ACC112 (cell line): ENCODE results near the gene RGS7.

Experiments used
- H2AFZ ChIP-seq: fragments of 200-600 bp; sonication (generic); one replicate; pipeline ENCODE4 v1.6.0; 2017; ENCODE audit warnings: antibody characterized with exemption, low read length; ENCODE audit not compliant: unreplicated experiment
- H3K27ac ChIP-seq: fragments of 200-600 bp; sonication (generic); 2 replicates; pipeline ENCODE4 v1.5.1; 2014; ENCODE audit warnings: low read depth, mild to moderate bottlenecking, antibody characterized with exemption, low read length, moderate library complexity
- H3K27me3 ChIP-seq: fragments of 200-600 bp; sonication (generic); 2 replicates; pipeline ENCODE4 v1.6.1; 2014; ENCODE audit warnings: mild to moderate bottlenecking, antibody characterized with exemption, low read length, moderate library complexity, mixed read lengths; ENCODE audit not compliant: insufficient read depth
- H3K36me3 ChIP-seq: fragments of 200-600 bp; sonication (generic); 2 replicates; pipeline ENCODE4 v1.6.1; 2016; ENCODE audit warnings: mild to moderate bottlenecking, antibody characterized with exemption, low read length, moderate library complexity, mixed read lengths; ENCODE audit not compliant: insufficient read depth
- H3K4me1 ChIP-seq: fragments of 200-600 bp; sonication (generic); one replicate; pipeline ENCODE4 v1.6.1; 2016; ENCODE audit warnings: low read length, mixed read lengths; ENCODE audit not compliant: insufficient read depth, unreplicated experiment, control insufficient read depth
- H3K4me3 ChIP-seq: fragments of 200-600 bp; sonication (generic); 2 replicates; pipeline ENCODE4 v1.5.1; 2014; ENCODE audit warnings: mild to moderate bottlenecking, low read depth, low read length
- H3K79me2 ChIP-seq: fragments of 200-600 bp; sonication (generic); one replicate; pipeline ENCODE4 v1.6.0; 2016; ENCODE audit warnings: low read length; ENCODE audit not compliant: control insufficient read depth, unreplicated experiment, insufficient read depth

Gene RGS7

GRCh38 chr1:241007668-241008067, 349.3 kb downstream of the RGS7 start:
- Histone ChIP-seq H3K4me3 (no peak overlapping the region), H3K4me1 (no peaks in the 10 kb centered on the region), H3K79me2 (no peaks in the 10 kb centered on the region), H2AFZ (no peak overlapping the region), H3K27me3 (no peaks in the 10 kb centered on the region), H3K36me3 (no peaks in the 10 kb centered on the region), H3K27ac (no peak overlapping the region)

GRCh38 chr1:240999826-241000225, 357.2 kb downstream of the RGS7 start:
- H3K27ac ChIP-seq, result no peak overlapping the region
- no peaks in the 10 kb centered on the region for H3K4me1 ChIP-seq
- H2AFZ ChIP-seq, result no peak overlapping the region
- no peaks in the 10 kb centered on the region for H3K79me2 ChIP-seq
- no peak overlapping the region for H3K4me3 ChIP-seq
- H3K27me3 ChIP-seq, result no peaks in the 10 kb centered on the region
- H3K36me3 ChIP-seq, result no peaks in the 10 kb centered on the region

- Histone ChIP-seq H2AFZ (no peak overlapping the region), H3K27me3 (no peaks in the 10 kb centered on the region), H3K4me3 (no peak overlapping the region), H3K27ac (no peak overlapping the region), H3K36me3 (no peaks in the 10 kb centered on the region), H3K4me1 (no peaks in the 10 kb centered on the region), H3K79me2 (no peaks in the 10 kb centered on the region)
Observed at GRCh38 chr1:240998441-240999015, 358.5 kb downstream of the RGS7 start.

- Histone ChIP-seq H3K4me3 (no peak overlapping the region), H3K27ac (no peak overlapping the region), H2AFZ (no peak overlapping the region), H3K4me1 (no peaks in the 10 kb centered on the region), H3K27me3 (no peaks in the 10 kb centered on the region), H3K36me3 (no peaks in the 10 kb centered on the region), H3K79me2 (no peaks in the 10 kb centered on the region)
Observed at GRCh38 chr1:240998024-240998423, 359.0 kb downstream of the RGS7 start.

GRCh38 chr1:240993004-240993403, 364.0 kb downstream of the RGS7 start:
- Histone ChIP-seq H3K4me1 (no peaks in the 10 kb centered on the region), H3K79me2 (no peaks in the 10 kb centered on the region), H3K27me3 (no peaks in the 10 kb centered on the region), H2AFZ (no peak overlapping the region), H3K36me3 (no peaks in the 10 kb centered on the region), H3K4me3 (no peak overlapping the region), H3K27ac (no peak overlapping the region)

GRCh38 chr1:240991230-240991629, 365.8 kb downstream of the RGS7 start:
- Histone ChIP-seq H3K27me3 (no peaks in the 10 kb centered on the region), H3K4me1 (no peaks in the 10 kb centered on the region), H3K4me3 (no peak overlapping the region), H3K36me3 (no peaks in the 10 kb centered on the region), H3K27ac (no peak overlapping the region), H2AFZ (no peak overlapping the region), H3K79me2 (no peaks in the 10 kb centered on the region)

GRCh38 chr1:240987928-240988327, 369.1 kb downstream of the RGS7 start:
- Histone ChIP-seq H3K27me3 (no peaks in the 10 kb centered on the region), H3K27ac (no peak overlapping the region), H3K4me3 (no peak overlapping the region), H3K4me1 (no peaks in the 10 kb centered on the region), H3K79me2 (no peaks in the 10 kb centered on the region), H3K36me3 (no peaks in the 10 kb centered on the region), H2AFZ (no peak overlapping the region)

- Histone ChIP-seq H3K4me1 (no peaks in the 10 kb centered on the region), H2AFZ (no peak overlapping the region), H3K4me3 (no peak overlapping the region), H3K27ac (no peak overlapping the region), H3K79me2 (no peaks in the 10 kb centered on the region), H3K27me3 (no peaks in the 10 kb centered on the region), H3K36me3 (no peaks in the 10 kb centered on the region)
Observed at GRCh38 chr1:240985081-240985480, 371.9 kb downstream of the RGS7 start.

GRCh38 chr1:240980342-240980741, 376.7 kb downstream of the RGS7 start:
- Histone ChIP-seq H2AFZ (no peak overlapping the region), H3K27ac (no peak overlapping the region), H3K4me1 (no peaks in the 10 kb centered on the region), H3K27me3 (no peaks in the 10 kb centered on the region), H3K79me2 (no peaks in the 10 kb centered on the region), H3K4me3 (no peak overlapping the region), H3K36me3 (no peaks in the 10 kb centered on the region)

GRCh38 chr1:240976685-240977084, 380.3 kb downstream of the RGS7 start:
- Histone ChIP-seq H3K27ac (no peak overlapping the region), H2AFZ (no peak overlapping the region), H3K79me2 (no peaks in the 10 kb centered on the region), H3K36me3 (no peaks in the 10 kb centered on the region), H3K4me1 (no peaks in the 10 kb centered on the region), H3K4me3 (no peak overlapping the region), H3K27me3 (no peaks in the 10 kb centered on the region)

GRCh38 chr1:240973875-240974274, 383.1 kb downstream of the RGS7 start:
- Histone ChIP-seq H3K27ac (no peak overlapping the region), H3K4me1 (no peaks in the 10 kb centered on the region), H3K27me3 (no peaks in the 10 kb centered on the region), H3K79me2 (no peaks in the 10 kb centered on the region), H3K4me3 (no peak overlapping the region), H3K36me3 (no peaks in the 10 kb centered on the region), H2AFZ (no peak overlapping the region)
